ENCODE data around the gene MED9. TPM values are rescaled to one million over a fixed set of nuclear protein-coding genes. Genes with fewer than 3 reads are reported as not detected.

Gene MED9
- total and polyA plus RNA-seq, 10 of the 15 experiments (the other 5 are each of a cell fraction or from before 2014, with no cell fraction given): 1.5 to 22.4 (median 14.8) TPM

GRCh38 chr17:17487998-17488397 lies 11.2 kb downstream of the MED9 start:
- intact Hi-C loops (cut with micrococcal nuclease; ENCODE audit: unreplicated experiment): no loop called here
- 50% methylated on average over 2 of the region's 2 CpGs for WGBS (ENCODE audit: insufficient coverage, insufficient replicate concordance, low lambda C conversion rate, missing lambda C conversion rate)
- Histone ChIP-seq H3K27me3 (replicated peaks in 1 of 2; ENCODE audit: control insufficient read depth in 2 of 2, insufficient read depth in 2 of 2, low read length in 1 of 2) (no peaks in the 10 kb centered on the region), H4K20me1 (ENCODE audit: control insufficient read depth, insufficient read depth) (0 out of 2 replicates have a peak, but pooled peaks cover 3% of the 10 kb centered on the region), H3K9me3 (replicated peaks; ENCODE audit: control insufficient read depth, insufficient read depth, low read length) (no peaks in the 10 kb centered on the region), H3K36me3 (ENCODE audit: control insufficient read depth in 2 of 2, insufficient read depth in 2 of 2, low read length in 1 of 2) (peaks cover 7 to 9% of the 10 kb centered on the region in 2 experiments), H3K79me2 (ENCODE audit: control insufficient read depth, insufficient read depth, low read length) (peaks cover 3% of the 10 kb centered on the region), H3K4me3 (no peak overlapping the region), H2AFZ (ENCODE audit: control insufficient read depth, low read depth, low read length) (no peak overlapping the region), H3K9ac (ENCODE audit: control insufficient read depth, insufficient read depth, low read length) (no peak overlapping the region), H3K4me2 (ENCODE audit: control insufficient read depth, insufficient read depth) (no peak overlapping the region), H3K27ac (ENCODE audit: control insufficient read depth, insufficient read depth) (no peak overlapping the region), H3K4me1 (ENCODE audit: control insufficient read depth, insufficient read depth, low read length) (no peaks in the 10 kb centered on the region)
- ChIA-PET SMC1A (ENCODE audit: uncharacterized antibody, unreplicated experiment) (no interaction called here), POLR2A (no interaction called here), CTCF (no interaction called here), RAD21 (ENCODE audit: unreplicated experiment) (no interaction called here)
- TF ChIP-seq, protein P1, sequence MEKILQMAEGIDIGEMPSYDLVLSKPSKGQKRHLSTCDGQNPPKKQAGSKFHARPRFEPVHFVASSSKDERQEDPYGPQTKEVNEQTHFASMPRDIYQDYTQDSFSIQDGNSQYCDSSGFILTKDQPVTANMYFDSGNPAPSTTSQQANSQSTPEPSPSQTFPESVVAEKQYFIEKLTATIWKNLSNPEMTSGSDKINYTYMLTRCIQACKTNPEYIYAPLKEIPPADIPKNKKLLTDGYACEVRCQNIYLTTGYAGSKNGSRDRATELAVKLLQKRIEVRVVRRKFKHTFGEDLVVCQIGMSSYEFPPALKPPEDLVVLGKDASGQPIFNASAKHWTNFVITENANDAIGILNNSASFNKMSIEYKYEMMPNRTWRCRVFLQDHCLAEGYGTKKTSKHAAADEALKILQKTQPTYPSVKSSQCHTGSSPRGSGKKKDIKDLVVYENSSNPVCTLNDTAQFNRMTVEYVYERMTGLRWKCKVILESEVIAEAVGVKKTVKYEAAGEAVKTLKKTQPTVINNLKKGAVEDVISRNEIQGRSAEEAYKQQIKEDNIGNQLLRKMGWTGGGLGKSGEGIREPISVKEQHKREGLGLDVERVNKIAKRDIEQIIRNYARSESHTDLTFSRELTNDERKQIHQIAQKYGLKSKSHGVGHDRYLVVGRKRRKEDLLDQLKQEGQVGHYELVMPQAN (conservative IDR thresholded peaks at IDR 0.05): no peak
- TF ChIP-seq SKIL (IDR thresholded peaks at IDR 0.05; ENCODE audit: low read depth, poor library complexity, severe bottlenecking) (no peak), SMC3 (IDR thresholded peaks at IDR 0.05; ENCODE audit: borderline replicate concordance, low read length) (no peak), RBBP5 (conservative IDR thresholded peaks at IDR 0.05) (no peak), MEF2A (IDR thresholded peaks at IDR 0.05; ENCODE audit: insufficient read depth, low read depth, low read length) (no peak), MLLT1 (IDR thresholded peaks at IDR 0.05) (no peak), POU2F2 (IDR thresholded peaks at IDR 0.05; ENCODE audit: borderline replicate concordance, low read depth, low read length) (no peak), FOXK2 (IDR thresholded peaks at IDR 0.05) (no peak), ZBED1 (IDR thresholded peaks at IDR 0.05; ENCODE audit: borderline replicate concordance) (no peak), CTCF (IDR thresholded peaks at IDR 0.05 in 2 of 3, conservative IDR thresholded peaks at IDR 0.05 in 1 of 3; ENCODE audit: control insufficient read depth in 2 of 3, extremely low read depth in 1 of 3, insufficient read depth in 1 of 3, low read depth in 3 of 3, low read length in 3 of 3) (no peak)
- DNase-seq (ENCODE audit: low read depth, low spot score) (no peak), ATAC-seq (no peak), FAIRE-seq (no peak)
- no TSS peak for BruUV-seq (replicated peaks)
- in situ Hi-C loops (cut with MboI): no loop called here
